HepG2 (cell line): Measurements from ENCODE around the gene SLC16A6. TPM values are rescaled to one million over a fixed set of nuclear protein-coding genes. Genes with fewer than 3 reads are reported as not detected.

ENCODE experiments used
- GATAD2A ChIP-seq: IDR thresholded peaks from 2 replicates; pipeline ENCODE4 v1.6.1; 2016
- HMG20B ChIP-seq: conservative IDR thresholded peaks from 2 replicates; pipeline ENCODE4 v1.6.1; 2016; ENCODE audit warnings: missing genetic modification reagents, missing compliant biosample characterization
- PPARG ChIP-seq: conservative IDR thresholded peaks from 2 replicates; pipeline ENCODE4 v1.6.1; 2016; ENCODE audit warnings: missing biosample characterization, missing genetic modification reagents
- REL ChIP-seq: sonication (generic); formaldehyde crosslinking; conservative IDR thresholded peaks from 2 replicates; pipeline ENCODE4 v1.8.0; 2022; ENCODE audit warnings: mild to moderate bottlenecking, missing genetic modification reagents, moderate library complexity
- REPIN1 ChIP-seq: sonication (generic); formaldehyde crosslinking; IDR thresholded peaks from 2 replicates; pipeline ENCODE4 v1.8.0; 2022; ENCODE audit warnings: missing genetic modification reagents, low read depth, mild to moderate bottlenecking, borderline replicate concordance
- RNF2 ChIP-seq: fragments of 450-650 bp; conservative IDR thresholded peaks from 2 replicates; pipeline ENCODE4 v1.6.1; 2016; ENCODE audit warnings: low read depth
- SP2 ChIP-seq: sonication (generic); formaldehyde crosslinking; IDR thresholded peaks from 2 replicates; pipeline ENCODE4 v1.5.1; 2020; ENCODE audit warnings: mild to moderate bottlenecking, missing genetic modification reagents
- ZEB1 ChIP-seq: IDR thresholded peaks from 2 replicates; pipeline ENCODE4 v1.6.1; 2012; ENCODE audit warnings: mild to moderate bottlenecking, low read depth, inconsistent platforms; ENCODE audit not compliant: insufficient replicate concordance
- ZFP1 ChIP-seq: IDR thresholded peaks from 2 replicates; pipeline ENCODE4 v1.6.1; 2016
- ZNF564 ChIP-seq: sonication (generic); formaldehyde crosslinking; IDR thresholded peaks from 2 replicates; pipeline ENCODE4 v1.8.1; 2023; ENCODE audit warnings: mild to moderate bottlenecking, missing genetic modification reagents
- ZNF629 ChIP-seq: sonication (generic); formaldehyde crosslinking; conservative IDR thresholded peaks from 2 replicates; pipeline ENCODE4 v1.5.0; 2020; ENCODE audit warnings: missing genetic modification reagents
- polyA plus RNA-seq, 8 experiments: library from polyadenylated mRNA; depleted of rRNA in 3 of 8; stranded (reverse) in 7 of 8; unstranded in 1 of 8; fragments of >200 nt; fragmentation: Illumina TruSeq in 4 of 8; extraction: Trizol in 4 of 8; gene quantifications; 2 replicates each; pipeline versions ENCODE4 v1.2.1 to v1.2.3, GENCODE V29; 2011 to 2016; ENCODE audit warnings: low read depth in 4 of 8, missing spikeins in 1 of 8, mixed read lengths in 1 of 8; ENCODE audit not compliant: insufficient read depth in 1 of 8
- total RNA-seq, 5 experiments: library from RNA; depleted of rRNA; stranded (reverse); fragments of >200 nt; fragmentation: Illumina TruSeq; extraction: Trizol; gene quantifications; 2 replicates each; pipeline ENCODE4 v1.2.3, GENCODE V29; 2016; ENCODE audit warnings: low read depth in 1 of 5
- TF ChIP-seq, protein P1 (sequence below): sonication (generic); formaldehyde crosslinking; IDR thresholded peaks from 2 replicates; pipeline ENCODE4 v1.4.0; 2020; ENCODE audit warnings: missing genetic modification reagents
- TF ChIP-seq, protein P2 (sequence below): sonication (generic); formaldehyde crosslinking; IDR thresholded peaks from 2 replicates; pipeline ENCODE4 v1.5.1; 2020; ENCODE audit warnings: mild to moderate bottlenecking, moderate library complexity, missing genetic modification reagents
- TF ChIP-seq, protein P3 (sequence below): sonication (generic); formaldehyde crosslinking; conservative IDR thresholded peaks from 2 replicates; pipeline ENCODE4 v1.4.0; 2020; ENCODE audit warnings: missing genetic modification reagents
- TF ChIP-seq, protein P4 (sequence below): sonication (generic); formaldehyde crosslinking; IDR thresholded peaks from 2 replicates; pipeline ENCODE4 v1.8.0; 2022; ENCODE audit warnings: mild to moderate bottlenecking, missing genetic modification reagents, moderate library complexity
- TF ChIP-seq, protein P5 (sequence below): sonication (generic); formaldehyde crosslinking; IDR thresholded peaks from 2 replicates; pipeline ENCODE4 v1.4.0; 2020; ENCODE audit warnings: missing genetic modification reagents, borderline replicate concordance

Gene SLC16A6
- total and polyA plus RNA-seq, 2 of the 13 experiments (the other 11 are each of a cell fraction or from before 2014, with no cell fraction given): 1.1 to 44.7 TPM

DNA sequence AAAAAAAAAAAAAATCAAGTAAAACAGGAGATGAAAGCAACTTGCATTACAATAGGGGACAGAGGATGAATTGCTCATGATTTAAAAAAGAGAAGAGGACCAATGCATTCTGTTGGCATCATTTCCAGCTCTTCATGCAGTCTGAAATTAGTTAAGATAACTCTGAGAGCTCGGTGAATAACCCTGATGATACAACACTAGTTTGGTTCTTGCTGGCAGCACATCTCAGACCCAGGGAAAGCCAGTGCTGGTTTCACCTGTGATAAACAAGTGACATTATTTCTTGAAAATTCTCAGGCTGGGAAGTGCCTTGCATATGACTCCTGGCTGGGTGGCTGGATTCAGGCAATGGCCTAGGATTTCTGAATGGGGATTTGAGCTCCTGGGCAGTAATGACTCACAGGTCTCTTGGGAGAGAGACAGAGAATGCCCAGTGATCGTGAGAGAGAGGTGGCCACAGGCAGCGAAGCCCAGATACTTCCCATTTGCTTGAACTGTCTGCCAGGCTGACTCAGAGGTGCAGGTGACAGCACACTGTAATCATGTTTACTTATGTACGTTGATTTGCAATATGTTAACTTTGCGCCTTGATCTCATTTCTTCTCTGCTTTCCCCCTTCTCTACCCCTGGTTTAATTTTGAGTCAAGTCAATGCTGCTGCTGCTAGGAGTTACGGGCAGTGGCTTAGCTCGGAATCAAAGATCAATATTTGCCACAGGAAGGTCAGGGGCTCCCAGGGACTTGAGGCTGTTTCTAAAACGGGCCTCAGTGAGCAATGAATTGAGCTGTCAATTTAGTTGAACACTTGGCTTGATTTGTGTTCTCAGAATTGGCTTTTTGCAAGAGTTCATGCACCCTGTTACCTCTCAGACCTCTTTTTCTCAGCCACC, 27.4 kb upstream of the SLC16A6 start (continued):
- TF ChIP-seq, protein P1, sequence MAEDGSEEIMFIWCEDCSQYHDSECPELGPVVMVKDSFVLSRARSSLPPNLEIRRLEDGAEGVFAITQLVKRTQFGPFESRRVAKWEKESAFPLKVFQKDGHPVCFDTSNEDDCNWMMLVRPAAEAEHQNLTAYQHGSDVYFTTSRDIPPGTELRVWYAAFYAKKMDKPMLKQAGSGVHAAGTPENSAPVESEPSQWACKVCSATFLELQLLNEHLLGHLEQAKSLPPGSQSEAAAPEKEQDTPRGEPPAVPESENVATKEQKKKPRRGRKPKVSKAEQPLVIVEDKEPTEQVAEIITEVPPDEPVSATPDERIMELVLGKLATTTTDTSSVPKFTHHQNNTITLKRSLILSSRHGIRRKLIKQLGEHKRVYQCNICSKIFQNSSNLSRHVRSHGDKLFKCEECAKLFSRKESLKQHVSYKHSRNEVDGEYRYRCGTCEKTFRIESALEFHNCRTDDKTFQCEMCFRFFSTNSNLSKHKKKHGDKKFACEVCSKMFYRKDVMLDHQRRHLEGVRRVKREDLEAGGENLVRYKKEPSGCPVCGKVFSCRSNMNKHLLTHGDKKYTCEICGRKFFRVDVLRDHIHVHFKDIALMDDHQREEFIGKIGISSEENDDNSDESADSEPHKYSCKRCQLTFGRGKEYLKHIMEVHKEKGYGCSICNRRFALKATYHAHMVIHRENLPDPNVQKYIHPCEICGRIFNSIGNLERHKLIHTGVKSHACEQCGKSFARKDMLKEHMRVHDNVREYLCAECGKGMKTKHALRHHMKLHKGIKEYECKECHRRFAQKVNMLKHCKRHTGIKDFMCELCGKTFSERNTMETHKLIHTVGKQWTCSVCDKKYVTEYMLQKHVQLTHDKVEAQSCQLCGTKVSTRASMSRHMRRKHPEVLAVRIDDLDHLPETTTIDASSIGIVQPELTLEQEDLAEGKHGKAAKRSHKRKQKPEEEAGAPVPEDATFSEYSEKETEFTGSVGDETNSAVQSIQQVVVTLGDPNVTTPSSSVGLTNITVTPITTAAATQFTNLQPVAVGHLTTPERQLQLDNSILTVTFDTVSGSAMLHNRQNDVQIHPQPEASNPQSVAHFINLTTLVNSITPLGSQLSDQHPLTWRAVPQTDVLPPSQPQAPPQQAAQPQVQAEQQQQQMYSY (CRISPR knock-in tag): 0 out of 2 replicates have a peak, but pooled peaks have one; percentile 34
- 0 out of 2 replicates have a peak, but pooled peaks have one; percentile 29 for TF ChIP-seq HMG20B (CRISPR knock-in tag)
- TF ChIP-seq, protein P2, sequence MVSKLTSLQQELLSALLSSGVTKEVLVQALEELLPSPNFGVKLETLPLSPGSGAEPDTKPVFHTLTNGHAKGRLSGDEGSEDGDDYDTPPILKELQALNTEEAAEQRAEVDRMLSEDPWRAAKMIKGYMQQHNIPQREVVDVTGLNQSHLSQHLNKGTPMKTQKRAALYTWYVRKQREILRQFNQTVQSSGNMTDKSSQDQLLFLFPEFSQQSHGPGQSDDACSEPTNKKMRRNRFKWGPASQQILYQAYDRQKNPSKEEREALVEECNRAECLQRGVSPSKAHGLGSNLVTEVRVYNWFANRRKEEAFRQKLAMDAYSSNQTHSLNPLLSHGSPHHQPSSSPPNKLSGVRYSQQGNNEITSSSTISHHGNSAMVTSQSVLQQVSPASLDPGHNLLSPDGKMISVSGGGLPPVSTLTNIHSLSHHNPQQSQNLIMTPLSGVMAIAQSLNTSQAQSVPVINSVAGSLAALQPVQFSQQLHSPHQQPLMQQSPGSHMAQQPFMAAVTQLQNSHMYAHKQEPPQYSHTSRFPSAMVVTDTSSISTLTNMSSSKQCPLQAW: peak; percentile 84; the same call in 1 of the 2 replicates
- TF ChIP-seq PPARG: peak; percentile 73
- 0 out of 2 replicates have a peak, but pooled peaks have one; percentile 60 for TF ChIP-seq ZNF564 (CRISPR knock-in tag)
- TF ChIP-seq ZFP1 (CRISPR knock-in tag): peak; percentile 59; the same call in 1 of the 2 replicates
- TF ChIP-seq SP2: no peak
- no peak for TF ChIP-seq REL (CRISPR knock-in tag)
- peak; percentile 92 for TF ChIP-seq GATAD2A
- no peak for TF ChIP-seq RNF2
- TF ChIP-seq, protein P3, sequence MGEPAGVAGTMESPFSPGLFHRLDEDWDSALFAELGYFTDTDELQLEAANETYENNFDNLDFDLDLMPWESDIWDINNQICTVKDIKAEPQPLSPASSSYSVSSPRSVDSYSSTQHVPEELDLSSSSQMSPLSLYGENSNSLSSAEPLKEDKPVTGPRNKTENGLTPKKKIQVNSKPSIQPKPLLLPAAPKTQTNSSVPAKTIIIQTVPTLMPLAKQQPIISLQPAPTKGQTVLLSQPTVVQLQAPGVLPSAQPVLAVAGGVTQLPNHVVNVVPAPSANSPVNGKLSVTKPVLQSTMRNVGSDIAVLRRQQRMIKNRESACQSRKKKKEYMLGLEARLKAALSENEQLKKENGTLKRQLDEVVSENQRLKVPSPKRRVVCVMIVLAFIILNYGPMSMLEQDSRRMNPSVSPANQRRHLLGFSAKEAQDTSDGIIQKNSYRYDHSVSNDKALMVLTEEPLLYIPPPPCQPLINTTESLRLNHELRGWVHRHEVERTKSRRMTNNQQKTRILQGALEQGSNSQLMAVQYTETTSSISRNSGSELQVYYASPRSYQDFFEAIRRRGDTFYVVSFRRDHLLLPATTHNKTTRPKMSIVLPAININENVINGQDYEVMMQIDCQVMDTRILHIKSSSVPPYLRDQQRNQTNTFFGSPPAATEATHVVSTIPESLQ (CRISPR knock-in tag): no peak
- TF ChIP-seq, protein P4, sequence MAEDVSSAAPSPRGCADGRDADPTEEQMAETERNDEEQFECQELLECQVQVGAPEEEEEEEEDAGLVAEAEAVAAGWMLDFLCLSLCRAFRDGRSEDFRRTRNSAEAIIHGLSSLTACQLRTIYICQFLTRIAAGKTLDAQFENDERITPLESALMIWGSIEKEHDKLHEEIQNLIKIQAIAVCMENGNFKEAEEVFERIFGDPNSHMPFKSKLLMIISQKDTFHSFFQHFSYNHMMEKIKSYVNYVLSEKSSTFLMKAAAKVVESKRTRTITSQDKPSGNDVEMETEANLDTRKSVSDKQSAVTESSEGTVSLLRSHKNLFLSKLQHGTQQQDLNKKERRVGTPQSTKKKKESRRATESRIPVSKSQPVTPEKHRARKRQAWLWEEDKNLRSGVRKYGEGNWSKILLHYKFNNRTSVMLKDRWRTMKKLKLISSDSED: no peak
- TF ChIP-seq ZNF629: no peak; the same call in 1 of the 2 replicates
- TF ChIP-seq, protein P5, sequence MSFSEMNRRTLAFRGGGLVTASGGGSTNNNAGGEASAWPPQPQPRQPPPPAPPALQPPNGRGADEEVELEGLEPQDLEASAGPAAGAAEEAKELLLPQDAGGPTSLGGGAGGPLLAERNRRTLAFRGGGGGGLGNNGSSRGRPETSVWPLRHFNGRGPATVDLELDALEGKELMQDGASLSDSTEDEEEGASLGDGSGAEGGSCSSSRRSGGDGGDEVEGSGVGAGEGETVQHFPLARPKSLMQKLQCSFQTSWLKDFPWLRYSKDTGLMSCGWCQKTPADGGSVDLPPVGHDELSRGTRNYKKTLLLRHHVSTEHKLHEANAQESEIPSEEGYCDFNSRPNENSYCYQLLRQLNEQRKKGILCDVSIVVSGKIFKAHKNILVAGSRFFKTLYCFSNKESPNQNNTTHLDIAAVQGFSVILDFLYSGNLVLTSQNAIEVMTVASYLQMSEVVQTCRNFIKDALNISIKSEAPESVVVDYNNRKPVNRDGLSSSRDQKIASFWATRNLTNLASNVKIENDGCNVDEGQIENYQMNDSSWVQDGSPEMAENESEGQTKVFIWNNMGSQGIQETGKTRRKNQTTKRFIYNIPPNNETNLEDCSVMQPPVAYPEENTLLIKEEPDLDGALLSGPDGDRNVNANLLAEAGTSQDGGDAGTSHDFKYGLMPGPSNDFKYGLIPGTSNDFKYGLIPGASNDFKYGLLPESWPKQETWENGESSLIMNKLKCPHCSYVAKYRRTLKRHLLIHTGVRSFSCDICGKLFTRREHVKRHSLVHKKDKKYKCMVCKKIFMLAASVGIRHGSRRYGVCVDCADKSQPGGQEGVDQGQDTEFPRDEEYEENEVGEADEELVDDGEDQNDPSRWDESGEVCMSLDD: no peak
- TF ChIP-seq ZEB1: no peak
- no peak for TF ChIP-seq REPIN1 (CRISPR knock-in tag)
